Osteocyte (in vitro differentiated cells): ENCODE results near the gene SYT9. TPM values are rescaled to one million over a fixed set of nuclear protein-coding genes. Genes with fewer than 3 reads are reported as not detected.

Source experiments
- DNase-seq: peaks from one replicate; pipeline ENCODE4 v3.0.0; 2021; ENCODE audit warnings: mixed read lengths; ENCODE audit not compliant: unreplicated experiment; ENCODE audit errors: extremely low spot score
- H3K27ac Mint-ChIP-seq: one replicate; pipeline ENCODE4 v1.8.0; 2021; ENCODE audit warnings: mild to moderate bottlenecking, mixed read lengths; ENCODE audit not compliant: unreplicated experiment
- H3K27me3 Mint-ChIP-seq: one replicate; pipeline ENCODE4 v1.8.0; 2021; ENCODE audit warnings: mixed read lengths; ENCODE audit not compliant: unreplicated experiment
- H3K36me3 Mint-ChIP-seq: one replicate; pipeline ENCODE4 v1.8.0; 2021; ENCODE audit warnings: mixed read lengths; ENCODE audit not compliant: unreplicated experiment
- H3K4me1 Mint-ChIP-seq: one replicate; pipeline ENCODE4 v1.8.0; 2021; ENCODE audit warnings: mixed read lengths; ENCODE audit not compliant: unreplicated experiment
- H3K4me3 Mint-ChIP-seq: one replicate; pipeline ENCODE4 v1.8.0; 2021; ENCODE audit warnings: mild to moderate bottlenecking, moderate library complexity, mixed read lengths; ENCODE audit not compliant: unreplicated experiment
- H3K9me3 Mint-ChIP-seq: one replicate; pipeline ENCODE4 v1.8.0; 2021; ENCODE audit warnings: mixed read lengths; ENCODE audit not compliant: unreplicated experiment
- total RNA-seq: library from RNA; stranded (reverse); gene quantifications from 2 replicates; pipeline ENCODE4 v1.2.1, GENCODE V29; 2021
- TF ChIP-seq, protein P1 (sequence below): fragments of 200-600 bp; sonication (generic); IDR thresholded peaks from 2 replicates; pipeline ENCODE4 v1.5.0; 2021; ENCODE audit warnings: antibody characterized with exemption, mild to moderate bottlenecking, moderate library complexity

SYT9 gene
- total RNA-seq, 1 donor from 2014 or later, result 0.40 TPM

DNA sequence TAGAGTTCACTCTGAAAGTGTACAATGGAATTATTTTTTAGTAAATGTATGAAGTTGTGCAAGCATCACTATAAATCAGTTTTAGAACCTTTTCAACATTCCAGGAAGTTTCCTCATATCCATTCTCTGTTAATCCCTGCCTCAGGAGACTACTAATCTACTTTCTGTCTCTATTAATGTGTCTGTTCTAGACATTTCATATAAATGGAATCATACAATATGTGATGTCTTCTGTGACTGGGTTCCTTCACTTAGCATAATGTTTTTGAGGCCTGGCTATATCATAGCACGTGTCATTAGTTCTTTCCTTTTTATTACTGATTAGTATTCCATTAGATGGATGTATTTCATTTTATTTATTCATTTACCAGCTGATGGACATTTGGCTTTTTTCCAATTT lies 17.1 kb downstream of the SYT9 start:
- no peaks in the 10 kb centered on the region for H3K4me1 Mint-ChIP-seq
- no peak overlapping the region for H3K4me3 Mint-ChIP-seq
- DNase-seq, result no peak
- no peaks in the 10 kb centered on the region for H3K36me3 Mint-ChIP-seq
- TF ChIP-seq, protein P1, sequence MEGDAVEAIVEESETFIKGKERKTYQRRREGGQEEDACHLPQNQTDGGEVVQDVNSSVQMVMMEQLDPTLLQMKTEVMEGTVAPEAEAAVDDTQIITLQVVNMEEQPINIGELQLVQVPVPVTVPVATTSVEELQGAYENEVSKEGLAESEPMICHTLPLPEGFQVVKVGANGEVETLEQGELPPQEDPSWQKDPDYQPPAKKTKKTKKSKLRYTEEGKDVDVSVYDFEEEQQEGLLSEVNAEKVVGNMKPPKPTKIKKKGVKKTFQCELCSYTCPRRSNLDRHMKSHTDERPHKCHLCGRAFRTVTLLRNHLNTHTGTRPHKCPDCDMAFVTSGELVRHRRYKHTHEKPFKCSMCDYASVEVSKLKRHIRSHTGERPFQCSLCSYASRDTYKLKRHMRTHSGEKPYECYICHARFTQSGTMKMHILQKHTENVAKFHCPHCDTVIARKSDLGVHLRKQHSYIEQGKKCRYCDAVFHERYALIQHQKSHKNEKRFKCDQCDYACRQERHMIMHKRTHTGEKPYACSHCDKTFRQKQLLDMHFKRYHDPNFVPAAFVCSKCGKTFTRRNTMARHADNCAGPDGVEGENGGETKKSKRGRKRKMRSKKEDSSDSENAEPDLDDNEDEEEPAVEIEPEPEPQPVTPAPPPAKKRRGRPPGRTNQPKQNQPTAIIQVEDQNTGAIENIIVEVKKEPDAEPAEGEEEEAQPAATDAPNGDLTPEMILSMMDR, result no peak
- no peak overlapping the region for H3K27ac Mint-ChIP-seq
- H3K27me3 Mint-ChIP-seq, result peaks cover 7% of the 10 kb centered on the region
- H3K9me3 Mint-ChIP-seq, result no peaks in the 10 kb centered on the region

DNA sequence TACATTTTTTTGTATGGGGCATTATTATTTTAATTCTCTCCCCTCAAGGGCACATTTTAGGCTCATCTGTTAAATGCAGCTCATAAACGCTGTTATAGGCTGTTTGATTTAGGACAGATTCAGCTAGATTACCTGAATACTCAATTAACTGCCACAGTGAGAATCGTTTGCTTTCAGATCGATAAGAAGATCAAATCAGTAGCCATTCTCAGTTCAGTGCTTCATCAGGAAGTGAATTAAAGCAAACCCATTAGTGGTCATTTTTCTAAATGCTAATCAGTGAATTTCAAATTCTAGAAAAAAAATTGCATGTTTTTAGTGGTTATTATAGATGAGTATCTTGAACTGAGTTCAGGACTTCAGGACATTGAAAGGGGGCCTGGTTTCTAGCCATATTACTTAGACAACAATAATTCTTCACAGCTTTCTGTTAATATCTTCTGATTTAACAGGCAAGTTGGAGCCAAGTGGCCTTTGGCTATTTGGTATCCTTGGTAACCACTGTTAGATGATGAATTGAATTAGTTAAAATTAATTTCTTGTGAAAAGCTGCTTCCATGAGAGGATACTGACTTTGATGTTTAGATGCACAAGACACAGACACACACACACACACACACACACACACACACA lies 18.6 kb downstream of the SYT9 start:
- TF ChIP-seq, protein P1, result no peak
- no peaks in the 10 kb centered on the region for H3K36me3 Mint-ChIP-seq
- no peak for DNase-seq
- H3K27me3 Mint-ChIP-seq, result peaks cover 10% of the 10 kb centered on the region
- no peaks in the 10 kb centered on the region for H3K9me3 Mint-ChIP-seq
- no peaks in the 10 kb centered on the region for H3K4me1 Mint-ChIP-seq
- no peak overlapping the region for H3K27ac Mint-ChIP-seq
- no peak overlapping the region for H3K4me3 Mint-ChIP-seq

DNA sequence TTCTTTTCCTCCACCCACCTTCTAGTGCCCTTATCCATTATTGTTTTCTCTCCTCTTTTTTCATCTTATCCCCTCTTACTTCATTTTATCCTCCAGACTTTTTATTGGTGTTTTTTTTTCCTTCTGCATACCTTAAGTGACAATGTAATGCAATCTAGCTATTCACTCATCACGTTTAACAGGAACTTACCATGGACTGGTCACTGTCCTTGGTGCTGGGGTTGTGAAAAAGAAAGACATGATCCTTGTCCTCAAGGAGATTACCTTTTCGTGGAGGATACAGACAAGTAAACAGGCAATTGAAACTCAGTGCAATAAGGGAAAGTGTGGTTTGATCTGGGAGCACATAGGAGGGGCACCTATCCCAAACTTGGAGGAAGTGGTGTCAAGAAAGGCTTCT lies 20.7 kb downstream of the SYT9 start:
- H3K4me1 Mint-ChIP-seq, result no peaks in the 10 kb centered on the region
- H3K9me3 Mint-ChIP-seq, result no peaks in the 10 kb centered on the region
- H3K4me3 Mint-ChIP-seq, result no peak overlapping the region
- TF ChIP-seq, protein P1, result no peak
- H3K36me3 Mint-ChIP-seq, result no peaks in the 10 kb centered on the region
- H3K27ac Mint-ChIP-seq, result no peak overlapping the region
- H3K27me3 Mint-ChIP-seq, result peaks cover 7% of the 10 kb centered on the region
- DNase-seq, result no peak

DNA sequence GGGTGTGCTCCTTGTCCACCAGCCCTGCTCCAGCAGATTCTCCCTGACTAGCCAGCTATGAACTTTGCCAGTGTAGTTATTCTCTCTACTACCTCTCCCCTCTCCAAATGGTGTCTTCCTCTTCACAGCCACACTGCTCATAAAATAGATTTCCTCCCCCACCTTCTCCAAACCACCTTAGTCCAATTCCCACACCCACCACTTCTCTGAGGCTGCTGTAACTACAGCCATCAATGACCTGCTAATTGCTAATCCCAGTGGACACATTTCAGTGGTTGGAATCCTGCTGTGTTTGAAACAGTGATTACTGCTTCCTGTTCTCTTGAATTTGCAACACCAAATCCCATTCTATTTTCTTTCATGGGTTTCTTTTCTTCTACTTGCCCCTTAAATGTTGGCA lies 23.4 kb downstream of the SYT9 start:
- Mint-ChIP-seq H3K36me3 (no peaks in the 10 kb centered on the region), H3K27me3 (peaks cover 3% of the 10 kb centered on the region), H3K9me3 (no peaks in the 10 kb centered on the region), H3K4me3 (no peak overlapping the region), H3K27ac (no peak overlapping the region), H3K4me1 (no peaks in the 10 kb centered on the region)
- TF ChIP-seq, protein P1, result no peak
- no peak for DNase-seq

DNA sequence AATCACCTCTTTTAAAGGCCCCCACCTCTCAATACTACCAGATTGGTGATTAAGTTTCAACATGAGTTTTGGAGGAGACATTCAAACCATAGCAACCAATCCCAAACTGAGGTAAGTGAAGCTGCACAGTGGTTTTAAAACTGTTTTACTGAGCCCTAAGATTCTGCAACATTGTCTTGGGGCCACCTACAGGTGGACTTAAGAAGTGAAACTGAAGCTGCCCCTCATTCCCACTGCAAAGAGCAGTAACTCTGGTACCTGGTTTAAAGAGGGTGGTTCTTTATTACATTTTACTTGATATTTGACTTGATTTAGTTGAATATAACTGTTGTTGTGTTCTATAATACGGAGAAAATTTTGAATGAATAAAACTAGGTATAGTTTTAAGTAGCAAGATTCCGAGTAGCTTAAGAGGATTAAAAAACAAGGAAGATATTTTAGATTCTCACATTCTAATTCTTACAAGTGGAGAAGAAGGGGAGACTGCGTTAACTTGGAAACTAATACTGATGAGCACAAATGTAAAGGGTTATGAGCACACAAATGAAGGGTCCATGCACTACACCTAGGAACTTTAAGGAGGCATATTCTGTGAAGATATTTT lies 26.7 kb downstream of the SYT9 start:
- Mint-ChIP-seq H3K4me1 (no peaks in the 10 kb centered on the region), H3K4me3 (no peak overlapping the region), H3K27me3 (peaks cover 3% of the 10 kb centered on the region), H3K36me3 (no peaks in the 10 kb centered on the region), H3K9me3 (no peaks in the 10 kb centered on the region), H3K27ac (no peak overlapping the region)
- TF ChIP-seq, protein P1, result peak; percentile 66
- no peak for DNase-seq
